BJ (cell line): ENCODE results near the gene P2RY1. TPM values are rescaled to one million over a fixed set of nuclear protein-coding genes. Genes with fewer than 3 reads are reported as not detected.

Experiments
- CTCF ChIA-PET: fragments of 350-600 bp; formaldehyde crosslinking; extraction: SDS; loops from one replicate; lab custom pipeline; 2021; ENCODE audit warnings: antibody characterized with exemption, inconsistent platforms; lab: Yijun Ruan, JAX
- POLR2A ChIA-PET: fragments of 300-600 bp; sonication (Branson Sonifier 250); formaldehyde crosslinking; extraction: SDS; loops from one replicate; lab custom pipeline; 2021; ENCODE audit warnings: antibody characterized with exemption; lab: Charles Lee
- DNase-seq: peaks from one replicate; pipeline ENCODE4 v3.0.0-alpha.2; 2011; ENCODE audit warnings: low read depth
- H3K27me3 ChIP-seq: 2 replicates; pipeline ENCODE4 v1.6.0; 2011; ENCODE audit warnings: low read length; ENCODE audit not compliant: control insufficient read depth, insufficient read depth
- H3K36me3 ChIP-seq: 2 replicates; pipeline ENCODE4 v1.5.1; 2011; ENCODE audit warnings: low read length; ENCODE audit not compliant: control insufficient read depth, insufficient read depth
- H3K4me3 ChIP-seq: 2 replicates; pipeline ENCODE4 v1.5.1; 2011; ENCODE audit warnings: low read depth, mild to moderate bottlenecking, control low read depth, low read length
- CTCF ChIP-seq: IDR thresholded peaks from 2 replicates; pipeline ENCODE4 v1.5.1; 2011; ENCODE audit warnings: low read depth, mild to moderate bottlenecking, control low read depth, inconsistent platforms, low read length, moderate library complexity; ENCODE audit not compliant: insufficient read depth
- polyA plus RNA-seq: library from polyadenylated mRNA; depleted of rRNA; stranded (reverse); fragments of >200 nt; gene quantifications from 2 replicates; pipeline ENCODE4 v1.2.3, GENCODE V29; 2011

Gene P2RY1
- polyA plus RNA-seq, 1 experiment, result not detected

GRCh38 chr3:152828075-152828840, 6.7 kb upstream of the P2RY1 start:
- Histone ChIP-seq H3K4me3 (no peak overlapping the region), H3K36me3 (no peaks in the 10 kb centered on the region; the same call in 1 of the 2 replicates), H3K27me3 (no peaks in the 10 kb centered on the region)
- ChIA-PET POLR2A (no interaction called here), CTCF (interaction anchor here (1.2 kb wide), 1 partner anchor 30 kb away, joined by 3 read pairs; no protein-coding TSS in a partner anchor)
- no peak for TF ChIP-seq CTCF
- no peak for DNase-seq

DNA sequence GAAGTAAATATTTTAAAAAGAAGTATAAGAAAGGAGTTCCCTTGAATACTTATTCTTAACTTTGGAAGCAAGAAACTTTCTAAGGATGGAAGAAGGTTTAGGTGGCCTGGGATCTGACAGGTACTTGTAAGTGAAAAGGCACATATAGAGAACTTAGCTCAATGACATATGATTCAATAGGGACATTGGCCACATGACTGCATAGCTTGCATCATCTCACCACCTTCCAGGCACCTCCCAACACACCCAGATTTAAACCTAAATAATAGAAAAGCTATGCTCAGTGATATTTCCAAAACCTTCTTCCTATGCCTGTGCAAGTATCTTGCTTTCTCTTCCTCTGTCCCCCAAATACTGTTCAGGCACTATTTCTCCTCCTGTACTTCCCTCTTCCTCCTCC, 4.7 kb upstream of the P2RY1 start:
- ChIA-PET POLR2A (no interaction called here), CTCF (no interaction called here)
- TF ChIP-seq CTCF, result no peak
- Histone ChIP-seq H3K4me3 (no peak overlapping the region), H3K27me3 (no peaks in the 10 kb centered on the region; the same call in 1 of the 2 replicates), H3K36me3 (no peaks in the 10 kb centered on the region; the same call in 1 of the 2 replicates)
- DNase-seq, result no peak

- H3K36me3 ChIP-seq, result no peaks in the 10 kb centered on the region; the same call in 1 of the 2 replicates
These were observed 2.9 kb upstream of the P2RY1 start for GRCh38 chr3:152832046-152832445.

GRCh38 chr3:152833089-152833488, 1.8 kb upstream of the P2RY1 start:
- no peak overlapping the region for H3K4me3 ChIP-seq
- DNase-seq, result no peak
- POLR2A ChIA-PET, result no interaction called here
- CTCF ChIA-PET, result no interaction called here
- H3K27me3 ChIP-seq, result peaks cover 11% of the 10 kb centered on the region
- no peaks in the 10 kb centered on the region for H3K36me3 ChIP-seq
- TF ChIP-seq CTCF, result no peak

More at GRCh38 chr3:152832046-152832445, 2.9 kb upstream of the P2RY1 start:
- POLR2A ChIA-PET, result no interaction called here
- no peak for DNase-seq
- no peak overlapping the region for H3K4me3 ChIP-seq
- TF ChIP-seq CTCF, result no peak
- H3K27me3 ChIP-seq, result peaks cover 11% of the 10 kb centered on the region
- CTCF ChIA-PET, result no interaction called here

- no peak for TF ChIP-seq CTCF
- H3K27me3 ChIP-seq, result peaks cover 11% of the 10 kb centered on the region
- no peaks in the 10 kb centered on the region for H3K36me3 ChIP-seq
- ChIA-PET POLR2A (no interaction called here), CTCF (interaction anchor here (0.6 kb wide), 1 partner anchor 362 kb away, joined by 3 read pairs; no protein-coding TSS in a partner anchor)
- peak overlapping the region; percentile 48 for H3K4me3 ChIP-seq
- DNase-seq, result no peak
These were observed 648 bp upstream of the P2RY1 start for GRCh38 chr3:152834191-152834775.
